Nasal cavity respiratory epithelium epithelial cell of viscerocranial mucosa (primary cell): ENCODE data around the gene OR4C5. TPM values are rescaled to one million over a fixed set of nuclear protein-coding genes. Genes with fewer than 3 reads are reported as not detected.

Source experiments
- total RNA-seq: library from RNA; depleted of rRNA; stranded (reverse); fragments of >200 nt; gene quantifications from 2 replicates; pipeline ENCODE4 v1.2.3, GENCODE V29; 2014

Gene OR4C5
- total RNA-seq: not detected in 2 replicates

DNA sequence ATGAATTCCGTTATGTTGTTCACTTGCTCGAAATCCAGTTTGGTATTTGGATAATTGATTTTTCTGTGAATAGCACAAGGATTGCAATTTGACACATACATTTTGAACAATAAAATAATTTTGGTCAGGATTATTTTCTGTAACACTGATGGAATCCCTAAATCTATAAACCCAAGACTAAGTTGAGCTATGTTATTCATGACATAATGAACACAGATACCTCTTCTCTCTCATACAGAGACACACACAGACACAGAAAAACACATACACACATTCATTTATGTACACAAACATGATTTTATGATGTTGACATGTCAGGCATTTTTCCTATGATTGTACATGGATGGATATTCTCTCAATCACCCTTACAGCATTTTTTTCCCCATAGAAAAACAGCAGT, at the start of gene OR4C5:
OR4C5 (minus strand) TSS at position 101 of the 400 bp plus-strand sequence; CDS start at position 101, 0 bp downstream.

DNA sequence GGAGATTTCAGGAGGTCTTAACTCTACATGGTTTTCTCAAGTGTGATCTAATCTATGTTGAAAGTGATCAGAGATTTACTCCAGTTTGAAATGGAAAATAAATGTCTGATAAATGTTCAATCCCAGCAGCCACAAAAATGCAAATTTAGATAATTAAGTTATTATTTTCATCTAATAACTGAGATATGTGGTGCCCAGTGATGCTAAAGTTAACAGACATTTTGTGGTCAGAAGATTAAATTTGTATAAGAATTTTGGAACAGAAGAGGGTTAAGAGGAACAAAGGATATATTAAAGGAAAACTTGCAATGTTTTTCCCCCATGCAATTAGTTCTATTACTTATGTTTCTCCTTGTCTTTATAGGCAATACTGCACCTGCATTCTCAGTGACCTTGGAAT, 41.6 kb downstream of the OR4C5 start, which contains the start of gene OR4C3:
OR4C3 (plus strand) TSS at position 301 of the 400 bp plus-strand sequence. CDS start 102 bp downstream, outside the sequence.

Other genes with a start within 250 kb of the OR4C5 start
- not detected in 2 replicates for gene OR4B1, start 149.7 kb downstream of the OR4C5 start, total RNA-seq
- not detected in 2 replicates for gene OR4X2, start 121.4 kb downstream of the OR4C5 start, total RNA-seq
- gene OR4X1, start 102.6 kb downstream of the OR4C5 start, total RNA-seq: not detected in 2 replicates
- gene OR4S1, start 60.2 kb downstream of the OR4C5 start, total RNA-seq: not detected in 2 replicates
- gene OR4C3, start 41.5 kb downstream of the OR4C5 start, total RNA-seq: not detected in 2 replicates
- gene OR4A47, start 122.3 kb upstream of the OR4C5 start, total RNA-seq: not detected in 2 replicates